ENCODE data around the gene PPP1CA. TPM values are rescaled to one million over a fixed set of nuclear protein-coding genes. Genes with fewer than 3 reads are reported as not detected.

Gene PPP1CA
- total and polyA plus RNA-seq, 8 donors, result 49.0 to 72.8 (median 62.9) TPM

DNA sequence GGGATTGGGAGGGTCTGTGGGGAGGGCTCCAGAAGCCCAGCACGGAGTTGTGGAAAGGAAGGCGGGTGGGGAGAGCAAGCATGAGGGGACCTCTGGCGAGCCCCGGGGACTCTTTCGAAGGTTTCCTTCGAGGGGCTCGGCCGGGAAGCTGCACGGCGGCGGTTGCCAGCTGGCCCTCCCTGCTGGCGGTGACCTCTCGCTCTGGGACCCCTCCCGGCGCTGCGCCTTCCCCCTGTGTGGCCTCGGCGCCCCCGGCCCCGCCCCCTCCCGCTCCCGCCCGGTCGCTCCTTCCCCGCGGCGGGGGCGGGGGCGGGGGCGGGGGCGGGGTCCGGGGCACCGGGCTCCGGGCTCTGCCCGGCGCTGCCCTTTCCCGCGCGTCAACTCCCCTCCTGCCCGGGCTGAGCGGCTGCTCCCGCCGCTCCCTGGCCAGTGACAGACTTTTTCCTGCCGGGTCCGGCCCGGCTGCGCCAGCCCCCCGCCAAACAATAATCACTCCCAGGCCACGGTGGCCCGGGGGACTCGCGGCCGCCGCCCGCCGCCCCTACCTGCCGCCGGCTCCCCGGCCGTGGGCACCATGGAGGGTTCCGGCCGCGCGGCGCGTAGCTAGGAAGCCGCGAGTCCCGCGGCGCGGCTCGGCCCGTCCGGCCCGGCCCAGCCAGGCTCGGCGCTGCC is 29.2 kb downstream of the PPP1CA start:
- DNase-seq, result peak in 1 of 6 donors; percentile 65
- Histone ChIP-seq H3K36me3 (no peaks in the 10 kb centered on the region), H3K27me3 (no peaks in the 10 kb centered on the region), H3K9me3 (no peaks in the 10 kb centered on the region), H3K27ac (peak overlapping the region in 3 of 4 donors; percentile 84 to 95 (median 89)), H3K4me1 (peaks cover 0 to 14% (median 0%) of the 10 kb centered on the region in 3 donors), H3K4me3 (peak overlapping the region; percentile 62 to 82 (median 81))
- intact Hi-C loops (cut with DNase I), result no loop called here
- ATAC-seq, result peak in 3 of 4 donors; percentile 5 to 27 (median 23)
- WGBS, 2 donors, result 1 to 5% methylated on average over 11 to 78 of the region's 78 CpGs
- TF ChIP-seq, protein P1, sequence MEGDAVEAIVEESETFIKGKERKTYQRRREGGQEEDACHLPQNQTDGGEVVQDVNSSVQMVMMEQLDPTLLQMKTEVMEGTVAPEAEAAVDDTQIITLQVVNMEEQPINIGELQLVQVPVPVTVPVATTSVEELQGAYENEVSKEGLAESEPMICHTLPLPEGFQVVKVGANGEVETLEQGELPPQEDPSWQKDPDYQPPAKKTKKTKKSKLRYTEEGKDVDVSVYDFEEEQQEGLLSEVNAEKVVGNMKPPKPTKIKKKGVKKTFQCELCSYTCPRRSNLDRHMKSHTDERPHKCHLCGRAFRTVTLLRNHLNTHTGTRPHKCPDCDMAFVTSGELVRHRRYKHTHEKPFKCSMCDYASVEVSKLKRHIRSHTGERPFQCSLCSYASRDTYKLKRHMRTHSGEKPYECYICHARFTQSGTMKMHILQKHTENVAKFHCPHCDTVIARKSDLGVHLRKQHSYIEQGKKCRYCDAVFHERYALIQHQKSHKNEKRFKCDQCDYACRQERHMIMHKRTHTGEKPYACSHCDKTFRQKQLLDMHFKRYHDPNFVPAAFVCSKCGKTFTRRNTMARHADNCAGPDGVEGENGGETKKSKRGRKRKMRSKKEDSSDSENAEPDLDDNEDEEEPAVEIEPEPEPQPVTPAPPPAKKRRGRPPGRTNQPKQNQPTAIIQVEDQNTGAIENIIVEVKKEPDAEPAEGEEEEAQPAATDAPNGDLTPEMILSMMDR (IDR thresholded peaks at IDR 0.05), result no peak
- FAIRE-seq, result no peak

GRCh38 chr11:67371911-67372320 is 29.7 kb downstream of the PPP1CA start:
- TF ChIP-seq, protein P1 (IDR thresholded peaks at IDR 0.05), result no peak
- DNase-seq, result no peak
- 13 to 17% methylated on average over 16 of the region's 16 CpGs for WGBS, 2 donors
- H3K27me3 ChIP-seq, result no peaks in the 10 kb centered on the region
- peak in 1 of 4 donors; percentile 6 for ATAC-seq
- H3K36me3 ChIP-seq, result no peaks in the 10 kb centered on the region
- no peaks in the 10 kb centered on the region for H3K9me3 ChIP-seq
- peak overlapping the region; percentile 62 to 82 (median 81) for H3K4me3 ChIP-seq
- peaks cover 0 to 14% (median 0%) of the 10 kb centered on the region in 3 donors for H3K4me1 ChIP-seq
- H3K27ac ChIP-seq, result peak overlapping the region in 3 of 4 donors; percentile 84 to 95 (median 89)
- intact Hi-C loops (cut with DNase I), result no loop called here
- FAIRE-seq, result no peak

- H3K36me3 ChIP-seq, result no peaks in the 10 kb centered on the region
- peaks cover 0 to 14% (median 0%) of the 10 kb centered on the region in 3 donors for H3K4me1 ChIP-seq
- 23 to 36% methylated on average over 8 of the region's 8 CpGs for WGBS, 2 donors
- peak in 3 of 4 donors; percentile 25 to 33 (median 31) for ATAC-seq
- no peak for DNase-seq
- H3K27me3 ChIP-seq, result no peaks in the 10 kb centered on the region
- TF ChIP-seq, protein P1 (IDR thresholded peaks at IDR 0.05), result peak in 3 of 4 donors; percentile 20 to 36 (median 23)
- peak overlapping the region in 2 of 4 donors; percentile 82 for H3K4me3 ChIP-seq
- peak overlapping the region in 2 of 4 donors; percentile 89 to 95 for H3K27ac ChIP-seq
- H3K9me3 ChIP-seq, result no peaks in the 10 kb centered on the region
- intact Hi-C loops (cut with DNase I), result no loop called here
- FAIRE-seq, result no peak
These were observed 30.3 kb downstream of the PPP1CA start for GRCh38 chr11:67371189-67371910.

GRCh38 chr11:67370351-67371076 is 31.1 kb downstream of the PPP1CA start:
- Histone ChIP-seq H3K4me1 (peaks cover 0 to 14% (median 0%) of the 10 kb centered on the region in 3 donors), H3K36me3 (no peaks in the 10 kb centered on the region), H3K9me3 (no peaks in the 10 kb centered on the region), H3K27ac (peak overlapping the region in 1 of 4 donors; percentile 23), H3K27me3 (no peaks in the 10 kb centered on the region), H3K4me3 (no peak overlapping the region)
- ATAC-seq, result no peak
- no peak for DNase-seq
- WGBS, 2 donors, result 57 to 65% methylated on average over 14 of the region's 14 CpGs
- TF ChIP-seq, protein P1 (IDR thresholded peaks at IDR 0.05), result no peak
- intact Hi-C loops (cut with DNase I), result no loop called here
- FAIRE-seq, result no peak

Data from pancreas (tissue), 10 donors.